Epithelial cell of prostate (primary cell): ENCODE results near the gene TFIP11.

Experiments used
- DNase-seq: peaks from one replicate; pipeline ENCODE4 v3.0.0-alpha.2; 2011; ENCODE audit warnings: low read depth, low spot score
- H3K27ac ChIP-seq: fragments of 450-650 bp; 2 replicates; pipeline ENCODE4 v1.5.1; 2017; ENCODE audit warnings: mild to moderate bottlenecking

Gene TFIP11

DNA sequence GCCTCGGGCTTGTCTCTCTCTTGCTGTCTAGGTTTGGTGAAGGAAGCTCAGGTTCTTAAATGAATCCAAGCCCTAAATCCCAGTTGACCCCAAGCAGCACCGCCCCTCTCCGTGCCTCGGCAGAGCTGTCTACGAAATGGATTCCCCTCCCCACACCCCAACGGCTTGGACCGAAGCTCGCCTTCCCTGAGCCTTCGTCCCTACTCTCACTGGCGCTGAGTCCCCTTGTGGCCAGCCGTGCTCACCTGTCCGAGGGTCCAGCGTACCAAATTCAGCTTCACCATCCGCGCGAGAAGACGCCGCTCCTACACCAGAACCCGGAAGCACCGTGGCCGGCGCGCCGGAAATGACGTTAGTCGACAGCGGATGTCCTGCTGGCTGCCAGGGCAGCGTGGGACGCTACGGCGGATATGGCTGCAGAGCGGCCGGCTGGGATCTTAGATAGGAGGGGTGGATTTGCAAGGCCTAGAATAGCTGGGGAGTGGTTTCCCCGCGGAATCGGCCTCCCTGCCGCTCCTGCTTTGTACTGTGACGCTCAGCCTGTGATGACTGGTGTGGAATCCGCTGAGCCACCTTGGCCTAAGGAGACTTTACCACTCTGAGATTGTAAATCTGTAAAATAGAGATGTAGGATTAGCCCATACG lies at the start of gene TFIP11:
Gene TFIP11, minus strand, starts transcription at position 325 of the 645 bp plus-strand sequence. CDS start 2,201 bp downstream, outside the sequence.
- DNase-seq: peak; percentile 55
- peak within 1 kb of the TSS; percentile 47 for H3K27ac ChIP-seq

DNA sequence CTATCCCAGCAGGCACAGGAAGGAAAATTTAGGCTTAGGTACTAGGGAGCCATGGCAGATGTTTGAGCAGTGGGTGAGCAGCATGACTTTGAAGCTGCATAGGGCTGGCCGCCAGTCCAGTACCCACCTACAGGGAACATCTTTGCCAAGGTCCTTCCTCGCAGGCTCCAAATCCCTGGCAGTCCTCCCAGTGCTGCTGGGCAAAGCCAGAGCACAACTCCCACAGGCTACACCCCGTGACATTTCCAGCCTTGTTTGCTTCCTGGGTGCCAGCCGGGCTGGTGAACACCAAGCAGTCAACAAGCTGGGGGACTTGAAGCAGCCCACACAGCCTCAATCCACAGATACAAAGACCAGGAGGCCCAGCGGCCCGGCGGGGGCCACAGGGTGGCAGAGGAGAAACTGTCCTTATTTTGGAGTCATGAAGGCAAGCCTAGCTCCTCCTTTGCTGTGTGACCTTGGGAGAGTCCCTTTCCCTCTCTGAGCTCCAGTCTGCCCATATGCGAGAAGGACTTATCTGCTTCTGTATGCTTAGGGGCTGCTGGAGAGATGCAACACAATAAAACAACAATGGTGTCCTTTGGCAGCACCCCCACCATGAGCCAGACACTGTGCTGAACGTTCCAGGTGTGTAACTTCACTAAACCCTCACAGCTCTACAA lies 49.6 kb upstream of the TFIP11 start:
- no peak overlapping the region for H3K27ac ChIP-seq
- DNase-seq: no peak

DNA sequence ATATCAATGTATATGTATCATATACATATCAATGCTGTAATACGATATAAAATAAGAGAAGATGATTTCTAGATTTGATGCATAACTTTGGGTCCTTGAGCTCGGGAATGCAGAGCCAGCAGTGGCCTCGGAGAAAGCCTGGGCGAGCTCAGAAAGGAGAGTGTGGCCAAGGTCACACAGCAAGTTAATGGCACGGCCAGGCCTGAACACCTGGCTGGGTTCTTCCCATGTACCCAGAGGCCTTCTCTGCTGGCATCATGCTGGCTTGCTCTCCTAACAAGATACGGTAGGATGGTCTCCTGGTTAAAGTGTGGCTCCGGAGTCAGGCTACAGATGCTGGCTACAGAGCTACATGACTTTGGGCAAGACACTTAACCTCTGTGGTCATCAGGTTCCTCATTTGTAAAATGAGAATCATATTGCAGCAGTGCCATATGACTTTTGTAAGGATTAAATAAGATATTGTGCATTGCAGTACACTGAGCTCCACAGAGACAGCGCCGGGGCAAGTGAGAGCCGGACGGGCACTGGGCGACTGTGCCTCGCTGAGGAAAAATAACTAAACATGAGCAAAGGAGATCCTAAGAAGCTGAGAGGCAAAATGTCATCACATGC lies 47.8 kb upstream of the TFIP11 start:
- DNase-seq: no peak
- H3K27ac ChIP-seq: no peak overlapping the region

GRCh38 chr22:26558248-26558895 lies 46.1 kb upstream of the TFIP11 start:
- H3K27ac ChIP-seq: no peak overlapping the region
- DNase-seq: no peak

GRCh38 chr22:26556904-26557303 lies 44.6 kb upstream of the TFIP11 start:
- no peak overlapping the region for H3K27ac ChIP-seq
- no peak for DNase-seq

GRCh38 chr22:26555478-26555877 lies 43.2 kb upstream of the TFIP11 start:
- no peak for DNase-seq
- H3K27ac ChIP-seq: no peak overlapping the region

DNA sequence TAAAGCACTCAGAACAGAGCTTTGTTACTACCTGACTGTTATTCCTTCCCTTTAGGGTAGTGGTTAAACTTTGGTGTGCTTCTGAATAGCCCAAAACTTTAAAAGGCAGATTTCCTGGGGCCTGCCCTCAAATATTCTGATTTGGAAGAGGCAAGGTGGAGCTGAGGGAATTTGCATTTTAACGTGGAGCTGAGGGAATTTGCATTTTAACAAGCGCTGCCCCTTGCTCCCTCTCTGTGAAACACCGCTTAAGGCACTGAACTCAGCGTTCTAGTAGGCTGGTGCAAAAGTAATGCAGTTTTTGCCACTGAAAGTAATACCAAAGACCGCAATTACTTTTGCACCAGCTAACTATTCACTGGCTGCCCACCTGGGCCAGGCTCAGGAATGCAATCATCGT lies 42.7 kb upstream of the TFIP11 start:
- H3K27ac ChIP-seq: no peak overlapping the region
- no peak for DNase-seq

- H3K27ac ChIP-seq: peak overlapping the region; percentile 90
- DNase-seq: peak; percentile 34
Measured at GRCh38 chr22:26553056-26553752, 40.9 kb upstream of the TFIP11 start.

- DNase-seq: no peak
Measured at GRCh38 chr22:26552466-26552865, 40.2 kb upstream of the TFIP11 start.

DNA sequence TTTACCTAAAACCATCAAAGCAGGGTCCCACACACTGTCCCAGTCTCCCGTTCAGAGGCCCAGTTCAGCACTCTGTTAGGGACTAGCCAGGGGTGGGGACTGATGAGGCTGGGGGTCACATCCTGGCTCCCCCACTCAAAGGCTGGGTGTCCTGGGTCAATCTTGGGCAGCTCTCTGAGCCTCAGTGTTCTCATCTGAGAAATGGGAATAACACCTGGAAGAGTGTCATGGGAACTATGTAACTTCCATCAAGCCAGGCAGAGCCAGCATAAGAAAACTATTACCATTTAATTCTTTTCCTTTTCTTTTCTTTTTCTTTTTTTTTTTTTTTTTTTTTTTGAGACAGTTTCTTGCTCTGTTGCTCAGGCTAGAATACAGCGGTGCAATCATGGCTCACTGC lies 39.3 kb upstream of the TFIP11 start:
- DNase-seq: no peak
- no peak overlapping the region for H3K27ac ChIP-seq

More at GRCh38 chr22:26552466-26552865, 40.2 kb upstream of the TFIP11 start:
- peak overlapping the region; percentile 90 for H3K27ac ChIP-seq

- DNase-seq: no peak
Measured at GRCh38 chr22:26550498-26551033, 38.3 kb upstream of the TFIP11 start.

GRCh38 chr22:26549902-26550497 lies 37.7 kb upstream of the TFIP11 start:
- peak overlapping the region; percentile 75 for H3K27ac ChIP-seq
- DNase-seq: no peak

More at GRCh38 chr22:26550498-26551033, 38.3 kb upstream of the TFIP11 start:
- H3K27ac ChIP-seq: no peak overlapping the region

DNA sequence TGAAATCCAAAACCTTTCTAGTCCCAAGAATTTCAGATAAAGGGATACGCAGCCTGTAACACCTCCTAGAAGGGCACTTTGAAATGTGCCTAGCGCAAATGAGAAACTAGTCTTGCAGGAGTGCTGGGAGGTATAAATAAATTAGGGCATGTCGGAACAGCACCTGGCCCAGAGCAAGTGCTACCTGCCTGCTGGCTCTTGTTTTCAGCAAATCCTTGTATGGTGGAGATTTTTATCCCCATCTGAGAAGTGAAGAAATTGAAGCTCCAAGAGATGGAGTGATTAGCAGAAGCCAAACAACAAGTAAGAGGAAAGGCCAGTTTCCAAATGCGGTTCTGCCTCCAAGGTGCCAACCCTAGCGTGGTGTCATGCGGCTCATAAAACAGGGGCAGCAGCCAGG lies 36.7 kb upstream of the TFIP11 start:
- DNase-seq: peak; percentile 74
- peak overlapping the region; percentile 75 for H3K27ac ChIP-seq

DNA sequence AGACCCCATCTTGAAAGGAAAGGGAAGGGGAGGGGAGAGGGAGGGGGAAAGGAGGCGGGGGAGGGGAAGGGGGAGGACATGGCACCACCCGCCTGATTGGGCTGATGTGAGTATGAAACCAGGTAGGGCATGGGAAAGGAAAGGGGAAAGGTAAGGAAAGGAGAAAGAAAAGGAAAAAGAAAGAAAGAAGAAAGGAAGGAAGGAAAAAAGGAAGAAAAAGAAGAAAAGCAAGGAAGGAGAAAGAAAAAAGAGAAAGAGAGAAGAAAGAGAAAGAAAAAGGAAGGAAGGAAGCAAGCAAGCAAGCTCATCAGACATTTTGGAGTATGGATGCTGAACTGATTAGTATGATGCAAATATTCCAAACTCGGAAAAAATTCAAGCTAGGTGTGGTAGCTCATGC lies 36.0 kb upstream of the TFIP11 start:
- no peak for DNase-seq
- peak overlapping the region; percentile 75 for H3K27ac ChIP-seq

DNA sequence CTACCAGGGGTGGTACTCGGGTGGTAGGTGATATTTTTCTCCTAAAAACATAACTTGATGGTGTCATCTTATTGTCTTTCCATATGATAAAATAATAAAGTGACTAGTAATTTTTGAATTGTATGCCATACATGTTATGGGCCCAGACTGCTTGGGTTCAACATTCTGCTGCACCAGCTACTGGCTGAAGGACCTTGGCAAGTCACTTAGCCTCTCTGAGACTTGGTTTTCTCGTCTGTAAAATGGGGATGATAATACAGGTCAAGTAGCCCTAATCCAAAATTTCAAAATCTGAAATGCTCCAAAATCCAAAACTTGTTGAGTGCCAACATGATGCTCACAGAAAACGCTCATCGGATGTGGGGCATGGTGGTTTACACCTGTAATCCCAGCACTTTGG lies 35.6 kb upstream of the TFIP11 start:
- H3K27ac ChIP-seq: peak overlapping the region; percentile 75
- DNase-seq: no peak

GRCh38 chr22:26547426-26547825 lies 35.2 kb upstream of the TFIP11 start:
- DNase-seq: peak; percentile 33
- peak overlapping the region; percentile 75 for H3K27ac ChIP-seq

DNA sequence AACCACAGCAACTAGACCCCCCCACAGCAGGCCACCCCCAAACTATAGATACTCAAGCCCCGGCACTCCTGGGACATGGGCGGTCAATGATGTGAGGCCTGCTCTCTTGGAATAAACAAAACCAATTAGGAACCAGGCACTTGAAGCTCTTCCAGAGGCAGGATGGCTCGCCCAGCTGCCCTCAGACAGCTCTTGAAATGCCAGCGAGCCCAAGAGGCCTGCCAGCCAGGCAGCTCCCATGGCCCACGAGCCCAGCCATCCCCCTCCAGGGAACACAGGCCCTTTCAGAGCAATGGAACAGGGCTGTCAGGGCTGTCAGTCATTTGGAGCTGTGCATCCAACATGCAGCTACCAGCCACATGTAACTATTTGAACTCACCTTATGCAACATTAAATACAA lies 34.0 kb upstream of the TFIP11 start:
- DNase-seq: no peak
- H3K27ac ChIP-seq: no peak overlapping the region

DNA sequence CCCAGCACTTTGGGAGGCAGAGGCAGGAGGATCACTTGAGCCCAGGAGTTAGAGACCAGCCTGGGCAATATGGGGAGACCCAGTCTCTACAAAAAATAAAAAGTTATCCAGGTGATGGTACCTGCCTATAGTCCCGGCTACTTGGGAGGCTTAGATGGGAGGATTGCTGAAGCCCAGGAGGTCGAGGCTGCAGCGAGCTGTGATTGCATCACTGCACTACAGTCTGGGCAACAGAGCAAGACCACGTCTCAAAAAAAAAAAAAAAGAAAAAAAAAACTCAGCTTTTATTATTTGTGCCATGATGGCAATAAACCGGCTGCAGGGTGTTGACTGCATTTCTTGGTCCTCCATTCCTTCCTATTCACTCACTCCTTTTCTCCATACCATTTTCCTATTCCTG lies 33.6 kb upstream of the TFIP11 start:
- H3K27ac ChIP-seq: no peak overlapping the region
- no peak for DNase-seq

GRCh38 chr22:26545385-26545784 lies 33.1 kb upstream of the TFIP11 start:
- no peak for DNase-seq
- H3K27ac ChIP-seq: no peak overlapping the region

- no peak for DNase-seq
Measured at GRCh38 chr22:26544489-26544888, 32.2 kb upstream of the TFIP11 start.

More at GRCh38 chr22:26544489-26544888, 32.2 kb upstream of the TFIP11 start:
- no peak overlapping the region for H3K27ac ChIP-seq
